Fibroblast of lung (primary cell): ENCODE data around the gene TRIM38. TPM values are rescaled to one million over a fixed set of nuclear protein-coding genes. Genes with fewer than 3 reads are reported as not detected.

ENCODE experiments used
- DNase-seq, 2 donors: peaks; one replicate each; pipeline versions ENCODE4 v3.0.0 to v3.0.0-alpha.2; 2010; ENCODE audit warnings: low read depth in 2 of 2
- H2AFZ ChIP-seq: 2 replicates; pipeline ENCODE4 v1.5.1; 2012; ENCODE audit warnings: low read length, control low read depth, inconsistent platforms
- H3K27ac ChIP-seq: 2 replicates; pipeline ENCODE4 v1.5.1; 2011; ENCODE audit warnings: low read length, control low read depth; ENCODE audit not compliant: insufficient read depth
- H3K27me3 ChIP-seq: 2 replicates; pipeline ENCODE4 v1.5.1; 2011; ENCODE audit warnings: mild to moderate bottlenecking, low read length; ENCODE audit not compliant: control insufficient read depth, insufficient read depth
- H3K36me3 ChIP-seq: 2 replicates; pipeline ENCODE4 v1.5.1; 2011; ENCODE audit warnings: low read length; ENCODE audit not compliant: control insufficient read depth, insufficient read depth
- H3K4me1 ChIP-seq: 2 replicates; pipeline ENCODE4 v1.5.1; 2011; ENCODE audit warnings: low read length; ENCODE audit not compliant: control insufficient read depth, insufficient read depth; ENCODE audit errors: extremely low read depth
- H3K4me2 ChIP-seq: 2 replicates; pipeline ENCODE4 v1.5.1; 2011; ENCODE audit warnings: low read length, control low read depth; ENCODE audit not compliant: insufficient read depth; ENCODE audit errors: extremely low read depth
- H3K4me3 ChIP-seq, 4 experiments: fragments of 200-600 bp in 1 of 4; sonication (generic) in 1 of 4; replicated peaks in 1 of 4; 2 replicates each; pipeline ENCODE4 v1.5.1; 2011 to 2016; ENCODE audit warnings: low read length in 4 of 4, low read depth in 3 of 4, mild to moderate bottlenecking in 3 of 4, control low read depth in 2 of 4, inconsistent platforms in 1 of 4, mixed read lengths in 1 of 4; ENCODE audit not compliant: insufficient read depth in 1 of 4; ENCODE audit errors: control extremely low read depth in 1 of 4
- H3K79me2 ChIP-seq: 2 replicates; pipeline ENCODE4 v1.5.1; 2012; ENCODE audit warnings: mild to moderate bottlenecking, low read length, inconsistent platforms; ENCODE audit not compliant: control insufficient read depth, insufficient read depth
- H3K9ac ChIP-seq: 2 replicates; pipeline ENCODE4 v1.5.1; 2011; ENCODE audit warnings: mild to moderate bottlenecking, low read length, control low read depth; ENCODE audit not compliant: insufficient read depth
- H3K9me3 ChIP-seq: 2 replicates; pipeline ENCODE4 v1.5.1; 2012; ENCODE audit warnings: low read depth, low read length; ENCODE audit not compliant: control insufficient read depth, insufficient read depth
- H4K20me1 ChIP-seq: 2 replicates; pipeline ENCODE4 v1.5.1; 2011; ENCODE audit warnings: low read length; ENCODE audit not compliant: control insufficient read depth, insufficient read depth; ENCODE audit errors: extremely low read depth
- CTCF ChIP-seq, 2 donors: IDR thresholded peaks in 1 of 2; conservative IDR thresholded peaks in 1 of 2; 1 replicate in 1 of 2; 2 replicates in 1 of 2; pipeline ENCODE4 v1.5.1; 2011 to 2012; ENCODE audit warnings: low read length in 2 of 2, control low read depth in 1 of 2, inconsistent platforms in 1 of 2, low read depth in 1 of 2, mild to moderate bottlenecking in 1 of 2
- EZH2 ChIP-seq: IDR thresholded peaks from 2 replicates; pipeline ENCODE4 v1.5.1; 2012; ENCODE audit warnings: low read length, control low read depth, mild to moderate bottlenecking; ENCODE audit errors: missing control alignments
- polyA plus RNA-seq, 2 donors: library from polyadenylated mRNA; depleted of rRNA in 1 of 2; stranded (reverse) in 1 of 2; unstranded in 1 of 2; fragments of >200 nt; gene quantifications; 2 replicates each; pipeline ENCODE4 v1.2.1, GENCODE V29; 2011 to 2012; ENCODE audit warnings: missing spikeins in 1 of 2
- total RNA-seq: library from RNA; depleted of rRNA; stranded (reverse); fragments of >200 nt; gene quantifications from 2 replicates; pipeline ENCODE4 v1.2.1, GENCODE V29; 2014

TRIM38 gene
- total and polyA plus RNA-seq, 2 donors (not counting 1 experiment from before 2014, with no cell fraction given): 7.6 to 14.5 TPM

DNA sequence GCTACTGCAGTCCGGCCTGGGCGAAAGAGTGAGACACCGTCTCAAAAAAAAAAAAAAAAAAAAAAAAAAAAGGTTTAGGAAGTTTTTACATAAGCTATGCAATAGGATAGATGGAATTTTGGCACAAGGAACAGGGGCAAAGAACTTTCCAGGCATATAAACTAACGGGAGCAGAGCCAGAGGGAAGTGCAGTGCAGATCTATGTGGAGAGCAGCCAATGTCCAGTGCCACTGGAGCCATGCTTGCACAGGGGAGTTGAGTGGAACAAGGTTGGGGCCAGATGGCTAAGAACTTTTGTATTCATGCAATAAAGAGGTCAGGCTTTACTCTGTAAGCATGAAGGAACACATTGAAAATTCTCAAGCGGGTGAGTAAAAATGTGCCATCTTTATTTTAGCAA lies 42.9 kb upstream of the TRIM38 start:
- no peaks in the 10 kb centered on the region for H3K79me2 ChIP-seq
- H3K36me3 ChIP-seq: no peaks in the 10 kb centered on the region
- no peak overlapping the region for H3K4me3 ChIP-seq
- no peaks in the 10 kb centered on the region for H3K27me3 ChIP-seq
- no peaks in the 10 kb centered on the region for H3K9me3 ChIP-seq
- H3K9ac ChIP-seq: no peak overlapping the region
- H4K20me1 ChIP-seq: no peaks in the 10 kb centered on the region
- DNase-seq: no peak
- H2AFZ ChIP-seq: no peak overlapping the region
- H3K4me1 ChIP-seq: no peaks in the 10 kb centered on the region
- H3K27ac ChIP-seq: no peak overlapping the region
- no peak for TF ChIP-seq EZH2
- TF ChIP-seq CTCF (conservative IDR thresholded peaks at IDR 0.05 in 1 of 2, IDR thresholded peaks at IDR 0.05 in 1 of 2; ENCODE audit: low read depth in 1 of 2, low read length in 2 of 2): no peak
- no peak overlapping the region for H3K4me2 ChIP-seq

- no peak for DNase-seq
- no peaks in the 10 kb centered on the region for H3K4me1 ChIP-seq
- TF ChIP-seq CTCF (conservative IDR thresholded peaks at IDR 0.05 in 1 of 2, IDR thresholded peaks at IDR 0.05 in 1 of 2; ENCODE audit: low read depth in 1 of 2, low read length in 2 of 2) (no peak), EZH2 (no peak)
- H3K9ac ChIP-seq: no peak overlapping the region
- no peaks in the 10 kb centered on the region for H4K20me1 ChIP-seq
- no peak overlapping the region for H3K4me2 ChIP-seq
- H3K36me3 ChIP-seq: no peaks in the 10 kb centered on the region
- no peaks in the 10 kb centered on the region for H3K79me2 ChIP-seq
- no peaks in the 10 kb centered on the region for H3K27me3 ChIP-seq
- no peak overlapping the region for H3K4me3 ChIP-seq
- H3K9me3 ChIP-seq: no peaks in the 10 kb centered on the region
- H3K27ac ChIP-seq: no peak overlapping the region
- H2AFZ ChIP-seq: no peak overlapping the region
Observed at GRCh38 chr6:25921525-25922203, 40.9 kb upstream of the TRIM38 start.

DNA sequence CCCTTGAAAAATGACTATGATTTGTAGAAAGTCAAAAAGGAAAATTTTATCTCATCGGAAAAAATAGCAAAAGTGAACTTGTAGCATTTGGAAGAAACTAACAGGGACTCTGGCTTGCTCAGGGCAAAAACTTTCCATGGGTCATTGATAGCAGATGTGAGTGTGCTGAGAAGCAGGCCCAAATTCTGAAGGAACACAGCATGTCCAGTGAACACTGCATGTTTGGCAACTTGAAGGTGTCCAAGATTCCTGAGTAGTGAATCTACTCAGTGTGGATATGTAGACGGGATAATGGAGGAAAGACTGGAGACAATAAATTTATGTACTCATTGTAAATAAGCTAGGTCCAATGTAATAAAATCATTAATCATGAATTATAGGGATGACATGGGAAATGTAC lies 40.3 kb upstream of the TRIM38 start:
- peak in 1 of 2 donors; percentile 17 for DNase-seq
- Histone ChIP-seq H3K27ac (no peak overlapping the region), H3K27me3 (no peaks in the 10 kb centered on the region), H3K4me1 (no peaks in the 10 kb centered on the region), H3K4me2 (no peak overlapping the region), H3K4me3 (no peak overlapping the region), H4K20me1 (no peaks in the 10 kb centered on the region), H3K36me3 (no peaks in the 10 kb centered on the region), H3K79me2 (no peaks in the 10 kb centered on the region), H3K9me3 (no peaks in the 10 kb centered on the region), H2AFZ (no peak overlapping the region), H3K9ac (no peak overlapping the region)
- no peak for TF ChIP-seq CTCF (conservative IDR thresholded peaks at IDR 0.05 in 1 of 2, IDR thresholded peaks at IDR 0.05 in 1 of 2; ENCODE audit: low read depth in 1 of 2, low read length in 2 of 2)
- no peak for TF ChIP-seq EZH2
